GM21717 (cell line): Measurements from ENCODE around the gene FAM174C.
A peak's percentile ranks its signal among the peaks of the same experiment; 100 is the strongest.

Source experiments
- ATAC-seq: cut with Tn5 transposase; IDR thresholded peaks from one replicate; pipeline ENCODE4 v1.9.1; 2021; ENCODE audit warnings: mild to moderate bottlenecking, moderate library complexity; ENCODE audit not compliant: unreplicated experiment

The FAM174C gene

DNA sequence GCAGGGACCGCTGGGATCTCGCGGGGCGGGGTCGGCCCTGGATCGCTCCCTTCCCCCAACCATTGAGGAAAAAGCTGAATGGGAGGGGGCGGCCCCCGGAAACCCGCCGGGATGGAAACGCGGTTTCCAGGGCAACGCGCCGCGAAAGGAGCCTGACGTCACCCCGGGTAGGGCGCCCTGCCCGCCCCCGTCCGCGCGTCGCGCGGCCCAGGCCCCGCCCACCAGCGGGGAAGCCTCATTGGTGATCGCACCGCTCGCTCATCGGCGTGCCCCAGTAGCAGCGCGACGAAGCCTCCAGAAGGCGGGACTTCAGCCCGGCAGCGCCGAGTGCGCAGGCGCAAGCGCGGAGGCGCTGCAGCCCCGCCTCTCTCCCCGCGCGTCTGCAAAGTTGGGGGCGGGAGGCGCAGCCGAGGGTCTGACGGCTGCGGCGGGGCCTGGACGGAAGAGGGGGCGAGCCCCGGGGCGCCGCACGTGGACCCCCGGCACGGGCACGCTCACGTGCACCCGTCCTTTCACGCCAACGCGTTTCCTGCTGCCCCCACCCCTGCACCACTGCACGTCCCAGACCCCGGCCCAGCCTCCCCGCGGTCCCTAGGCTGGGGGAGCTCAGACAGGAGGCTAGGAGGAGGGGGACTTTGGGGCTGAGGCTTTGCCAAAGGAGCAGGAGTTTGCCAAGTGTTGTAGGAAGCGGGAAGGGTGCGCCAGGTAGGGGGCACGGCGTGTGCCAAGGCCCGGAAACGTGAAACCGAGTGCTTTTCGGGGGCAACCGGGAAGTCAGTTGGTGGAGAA lies 14.4 kb upstream of the FAM174C start:
- ATAC-seq = peak; percentile 29

GRCh38 chr19:1261538-1261797 lies 13.9 kb upstream of the FAM174C start:
- ATAC-seq = no peak

- ATAC-seq = no peak
Observed at GRCh38 chr19:1261798-1262622, 13.3 kb upstream of the FAM174C start.

DNA sequence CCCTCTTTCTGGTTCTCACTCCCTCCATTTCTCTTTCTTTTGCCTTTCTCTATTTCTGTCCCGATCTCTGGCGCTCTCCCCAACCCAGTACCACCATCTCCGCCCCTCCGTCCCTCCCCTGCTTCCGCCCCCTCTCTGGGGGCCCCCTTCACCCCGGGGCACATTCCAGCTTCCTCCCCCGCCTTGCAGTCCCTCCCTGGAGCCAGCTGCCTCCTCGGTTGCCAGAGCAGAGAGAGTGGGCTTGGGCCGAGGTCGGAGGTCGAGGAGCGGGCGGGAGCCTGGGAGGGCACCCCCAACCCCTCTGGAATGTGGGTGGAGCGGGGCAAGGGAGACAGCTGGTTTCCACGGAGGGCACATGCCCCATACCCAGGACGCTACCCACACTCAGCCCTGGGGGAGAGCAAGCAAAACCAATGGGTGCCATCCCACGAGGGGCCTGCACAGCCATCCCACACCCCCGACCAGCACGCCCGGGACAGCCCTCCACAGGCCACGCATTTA lies 12.7 kb upstream of the FAM174C start:
- ATAC-seq = no peak

GRCh38 chr19:1263188-1263587 lies 12.1 kb upstream of the FAM174C start:
- ATAC-seq = no peak

DNA sequence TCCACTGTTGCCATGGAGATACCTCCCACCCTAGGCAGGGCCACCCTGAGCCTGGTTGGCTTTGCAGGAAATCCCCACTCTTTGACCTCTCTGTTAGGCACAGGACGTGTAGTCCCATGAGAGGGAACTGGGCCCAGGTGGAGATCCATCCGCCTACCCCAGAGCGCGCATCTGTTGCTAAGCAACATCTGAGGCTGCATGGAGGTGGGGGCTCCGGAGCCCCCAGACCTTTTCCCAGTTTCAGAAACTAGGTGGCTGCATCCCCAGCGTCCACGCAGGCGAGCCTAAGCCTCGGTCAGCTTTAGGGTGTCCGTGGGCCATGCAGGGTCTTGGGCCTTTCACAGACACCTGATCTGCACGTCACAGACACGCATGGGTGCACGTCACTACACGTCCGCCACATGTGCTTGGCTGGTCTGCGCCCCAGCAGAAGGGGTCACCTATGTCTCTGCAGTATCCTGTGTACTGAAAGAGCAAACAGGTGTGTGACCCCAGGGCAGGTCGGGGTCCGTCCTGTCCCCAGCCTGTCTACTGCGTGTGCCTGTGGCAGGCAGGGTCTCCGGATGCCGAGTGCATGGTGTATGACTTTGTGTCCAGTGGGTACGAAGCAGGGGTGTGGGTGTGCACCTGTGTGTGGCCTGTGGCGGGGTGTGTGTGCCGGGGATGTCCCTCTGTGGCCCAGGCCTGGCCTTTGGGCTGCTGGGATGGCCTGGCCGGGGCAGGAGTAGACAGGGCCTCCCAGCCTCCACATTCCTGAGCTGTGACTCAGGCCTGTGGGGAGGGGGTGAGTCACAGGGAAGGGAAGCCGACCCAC lies 10.3 kb upstream of the FAM174C start:
- ATAC-seq = no peak

- ATAC-seq = no peak
Observed at GRCh38 chr19:1265615-1266128, 9.7 kb upstream of the FAM174C start.

- no peak for ATAC-seq
Observed at GRCh38 chr19:1266129-1266915, 9.0 kb upstream of the FAM174C start.

DNA sequence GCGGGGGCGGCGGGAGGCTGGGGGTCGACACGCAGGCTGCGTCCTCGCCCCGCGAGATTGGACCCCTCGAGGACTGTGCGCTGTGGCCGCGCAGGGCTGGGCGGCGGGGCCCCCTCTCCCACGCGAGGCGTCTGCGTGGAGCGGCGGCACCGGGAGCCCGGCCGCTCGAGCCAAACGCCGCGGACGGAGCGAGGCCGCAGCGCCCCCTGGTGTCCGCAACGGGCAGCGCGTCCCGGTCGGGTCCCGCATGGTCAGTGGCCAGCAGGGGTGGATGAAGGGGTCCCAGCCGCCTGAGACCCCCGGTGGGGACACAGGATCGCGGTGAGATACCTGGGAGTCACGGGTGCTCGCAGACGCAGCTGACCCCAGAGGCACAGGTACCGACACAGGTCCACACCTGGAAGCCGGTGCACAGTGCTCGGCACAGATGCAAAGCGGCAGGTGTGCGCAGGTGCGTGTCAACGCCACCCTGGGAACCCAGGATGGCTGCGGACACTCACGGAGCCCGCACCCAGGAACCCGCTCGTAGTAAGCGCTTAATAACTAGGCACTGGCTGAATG lies 8.3 kb upstream of the FAM174C start:
- no peak for ATAC-seq

DNA sequence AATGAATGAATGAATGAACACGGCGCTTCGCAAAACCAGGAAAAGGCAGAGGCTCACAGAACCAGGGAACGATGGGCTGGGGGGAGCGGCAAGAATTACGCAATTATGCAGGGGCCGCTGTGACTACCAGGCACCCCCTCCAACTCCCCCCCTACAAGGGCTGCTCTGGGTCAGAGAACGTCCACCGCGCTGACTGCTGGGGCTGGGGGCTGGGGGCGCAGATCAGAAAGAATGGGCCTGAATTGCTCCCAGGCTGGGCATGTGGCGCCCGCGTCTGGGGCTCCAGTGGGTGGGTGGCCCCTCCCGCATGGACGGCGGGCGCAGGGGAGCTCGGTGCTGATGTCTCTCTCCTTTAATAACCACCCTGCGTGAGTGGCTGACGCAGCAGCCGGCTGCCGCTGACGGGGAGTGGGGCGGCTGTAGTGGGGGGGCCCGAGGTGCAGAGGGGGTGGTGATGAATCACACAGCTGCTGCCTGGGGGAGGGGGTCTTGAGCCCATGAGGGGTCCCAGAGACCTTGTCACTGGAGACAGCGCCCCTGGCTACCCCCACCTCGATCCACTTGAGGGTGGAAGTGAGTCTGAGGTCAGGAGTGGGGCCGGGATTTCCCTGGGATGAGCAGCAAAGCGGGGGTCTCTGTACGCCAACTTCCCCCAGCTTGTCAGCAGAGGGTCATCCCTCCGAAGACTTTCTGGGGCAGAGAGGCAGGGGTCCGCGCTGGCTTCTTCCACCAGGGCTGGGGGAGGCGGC lies 7.7 kb upstream of the FAM174C start:
- ATAC-seq = no peak

- ATAC-seq = no peak
Observed at GRCh38 chr19:1268226-1269064, 6.9 kb upstream of the FAM174C start.

GRCh38 chr19:1269065-1269477 lies 6.3 kb upstream of the FAM174C start, which contains the start of gene CIRBP:
CIRBP (plus strand) TSS chr19:1269332; CDS start chr19:1270934, 1,602 bp downstream.
- peak; percentile 46 for ATAC-seq

- peak; percentile 23 for ATAC-seq
Observed at GRCh38 chr19:1269478-1270212, 5.7 kb upstream of the FAM174C start.

DNA sequence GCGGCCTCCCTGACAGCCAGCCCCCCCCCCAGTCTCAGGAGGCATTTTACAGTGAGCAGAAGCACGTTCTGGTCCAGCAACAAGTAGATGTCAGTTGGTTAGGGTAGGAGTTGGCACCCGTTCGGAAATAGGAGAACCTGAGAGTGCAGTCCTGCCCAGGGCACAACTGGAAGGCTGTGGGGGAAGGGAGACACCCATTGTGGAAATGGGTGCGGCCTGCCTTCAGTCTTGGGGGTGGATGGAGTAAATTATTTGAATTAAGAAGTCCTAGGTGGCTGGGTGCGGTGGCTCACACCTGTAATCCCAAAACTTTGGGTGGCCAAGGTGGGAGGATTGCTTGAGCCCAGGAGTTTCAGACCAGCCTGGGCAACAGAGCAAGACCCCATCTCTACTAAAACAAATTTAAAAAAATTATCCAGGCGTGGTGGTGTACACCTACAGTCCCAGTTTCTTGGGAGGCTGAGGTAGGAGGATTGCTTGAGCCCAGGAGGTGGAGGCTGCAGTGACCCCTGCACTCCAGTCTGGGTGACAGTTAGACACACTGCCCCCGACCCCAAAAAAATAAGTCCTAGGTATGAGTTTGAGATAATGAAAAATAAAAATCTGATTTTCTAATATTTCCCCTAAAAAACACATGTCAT lies 5.0 kb upstream of the FAM174C start:
- no peak for ATAC-seq

- ATAC-seq = no peak
Observed at GRCh38 chr19:1270854-1271527, 4.3 kb upstream of the FAM174C start.

DNA sequence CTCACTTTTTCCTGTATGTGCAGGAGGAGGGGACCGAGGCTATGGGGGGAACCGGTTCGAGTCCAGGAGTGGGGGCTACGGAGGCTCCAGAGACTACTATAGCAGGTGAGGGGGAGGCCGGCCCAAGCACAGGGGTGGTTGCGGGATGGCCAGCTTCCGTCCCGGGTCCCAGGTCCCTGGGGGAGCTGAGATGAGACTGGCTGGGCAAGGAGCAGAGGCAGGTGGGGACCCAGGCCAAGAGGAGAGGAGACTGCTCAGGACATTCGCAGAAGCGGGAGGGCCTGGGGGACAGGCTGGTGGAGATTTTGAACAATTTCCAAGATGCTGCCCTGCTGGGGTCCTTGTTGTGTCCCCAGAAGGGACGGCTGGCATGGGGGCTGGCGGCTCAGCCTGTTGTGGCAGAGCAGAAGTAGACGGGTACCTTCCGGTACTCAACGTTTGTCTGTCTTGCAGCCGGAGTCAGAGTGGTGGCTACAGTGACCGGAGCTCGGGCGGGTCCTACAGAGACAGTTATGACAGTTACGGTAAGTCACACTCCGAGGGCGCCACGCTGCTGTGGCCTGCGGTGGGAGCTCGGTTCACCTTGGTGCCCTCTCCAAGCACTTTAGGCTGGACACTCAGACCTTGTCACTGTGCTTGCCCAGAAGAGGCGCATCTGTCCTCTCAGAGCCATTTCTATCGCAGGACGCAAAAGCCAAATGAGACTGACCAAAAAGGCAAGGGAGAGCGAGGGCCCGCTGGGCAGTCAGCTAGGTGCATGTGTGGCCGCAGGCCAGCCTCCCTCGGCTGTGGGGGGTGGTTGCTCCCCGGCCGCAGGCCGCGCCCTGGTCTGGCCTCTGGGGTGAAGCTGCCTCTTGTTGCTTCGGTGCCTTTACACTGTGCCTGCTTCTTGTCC lies 3.6 kb upstream of the FAM174C start:
- ATAC-seq = no peak
